GM12878 (cell line): ENCODE data around the gene ZMAT3. TPM values are rescaled to one million over a fixed set of nuclear protein-coding genes. Genes with fewer than 3 reads are reported as not detected.

Source experiments
- ATF2 ChIP-seq: IDR thresholded peaks from 2 replicates; pipeline ENCODE4 v1.6.1; 2012; ENCODE audit warnings: low read length, inconsistent platforms
- ATF7 ChIP-seq: fragments of 450-650 bp; IDR thresholded peaks from 2 replicates; pipeline ENCODE4 v1.6.1; 2016; ENCODE audit warnings: low read depth, mild to moderate bottlenecking
- CHD1 ChIP-seq: IDR thresholded peaks from 2 replicates; pipeline ENCODE4 v1.6.1; 2012; ENCODE audit warnings: low read depth, low read length, improper control_type of control experiment
- E2F8 ChIP-seq: fragments of 450-650 bp; IDR thresholded peaks from 2 replicates; pipeline ENCODE4 v1.6.1; 2018; ENCODE audit warnings: mild to moderate bottlenecking, low read depth, moderate library complexity; ENCODE audit not compliant: partially characterized antibody
- IRF5 ChIP-seq: fragments of 450-650 bp; IDR thresholded peaks from 2 replicates; pipeline ENCODE4 v1.6.1; 2017; ENCODE audit warnings: borderline replicate concordance
- KDM1A ChIP-seq: fragments of 200-600 bp; sonication (generic); IDR thresholded peaks from 2 replicates; pipeline ENCODE4 v1.6.1; 2016; ENCODE audit warnings: borderline replicate concordance
- NBN ChIP-seq: fragments of 450-650 bp; IDR thresholded peaks from 2 replicates; pipeline ENCODE4 v1.6.1; 2016
- NFIC ChIP-seq: IDR thresholded peaks from 2 replicates; pipeline ENCODE4 v1.6.1; 2012; ENCODE audit warnings: low read depth, mild to moderate bottlenecking, inconsistent platforms, low read length, moderate library complexity
- PAX8 ChIP-seq: fragments of 450-650 bp; IDR thresholded peaks from 2 replicates; pipeline ENCODE4 v1.6.1; 2017; ENCODE audit warnings: mild to moderate bottlenecking, moderate library complexity
- POLR2A ChIP-seq: IDR thresholded peaks from 2 replicates; pipeline ENCODE4 v1.6.1; 2011; ENCODE audit warnings: low read depth, mild to moderate bottlenecking, low read length
- POLR2AphosphoS5 ChIP-seq: IDR thresholded peaks from 2 replicates; pipeline ENCODE4 v1.6.1; 2011; ENCODE audit warnings: mild to moderate bottlenecking, low read length, inconsistent platforms
- POU2F2 ChIP-seq: IDR thresholded peaks from 3 replicates; pipeline ENCODE4 v1.6.1; 2011; ENCODE audit warnings: low read depth, mild to moderate bottlenecking, low read length, borderline replicate concordance
- RB1 ChIP-seq: fragments of 450-650 bp; formaldehyde crosslinking; IDR thresholded peaks from 2 replicates; pipeline ENCODE4 v1.6.1; 2017; ENCODE audit warnings: mild to moderate bottlenecking, borderline replicate concordance
- RELB ChIP-seq: fragments of 450-650 bp; IDR thresholded peaks from 2 replicates; pipeline ENCODE4 v1.6.1; 2017; ENCODE audit warnings: low read depth, mild to moderate bottlenecking, moderate library complexity
- TAF1 ChIP-seq: IDR thresholded peaks from 2 replicates; pipeline ENCODE4 v1.6.1; 2011; ENCODE audit warnings: mild to moderate bottlenecking, low read depth, low read length, borderline replicate concordance
- TBL1XR1 ChIP-seq: IDR thresholded peaks from 2 replicates; pipeline ENCODE4 v1.6.1; 2012; ENCODE audit warnings: low read depth, low read length, improper control_type of control experiment
- YBX1 ChIP-seq: fragments of 450-650 bp; IDR thresholded peaks from 2 replicates; pipeline ENCODE4 v1.6.1; 2016; ENCODE audit warnings: antibody characterized with exemption
- ZBTB11 ChIP-seq: fragments of 450-650 bp; formaldehyde crosslinking; IDR thresholded peaks from 2 replicates; pipeline ENCODE4 v1.5.0; 2022; ENCODE audit warnings: mild to moderate bottlenecking, missing genetic modification characterization
- polyA plus RNA-seq, 11 experiments: library from polyadenylated mRNA; depleted of rRNA in 4 of 11; unstranded in 6 of 11; stranded (reverse) in 5 of 11; fragments of >200 nt; fragmentation: Nextera tagmentation in 4 of 11; fragmentation: Illumina TruSeq in 1 of 11; extraction: Ambion mirVana in 4 of 11; extraction: Trizol in 1 of 11; gene quantifications; 1 replicate in 1 of 11; 2 replicates in 10 of 11; pipeline versions ENCODE4 v1.2.1 to v1.2.3, GENCODE V29; 2011 to 2016; ENCODE audit warnings: inconsistent platforms in 2 of 11, missing spikeins in 2 of 11, low read depth in 1 of 11
- total RNA-seq, 4 experiments: library from RNA; depleted of rRNA in 3 of 4; stranded (reverse); fragments of >200 nt in 3 of 4; fragmentation: Illumina TruSeq in 1 of 4; extraction: Trizol in 1 of 4; gene quantifications; 2 replicates each; pipeline versions ENCODE4 v1.2.1 to v1.2.3, GENCODE V29; 2013 to 2021

Gene ZMAT3
- total and polyA plus RNA-seq, 10 of the 15 experiments (the other 5 are each of a cell fraction or from before 2014, with no cell fraction given): 6.2 to 55.9 (median 25.8) TPM

GRCh38 chr3:179045719-179046402, 25.7 kb downstream of the ZMAT3 start (continued):
- TF ChIP-seq RELB (peak; percentile 70; the same call in 1 of the 2 replicates), RB1 (no peak), NFIC (peak; percentile 56), POLR2AphosphoS5 (no peak), CHD1 (no peak), KDM1A (no peak), PAX8 (no peak), POLR2A (no peak), POU2F2 (0 out of 3 replicates have a peak, but pooled peaks have one; percentile 13), YBX1 (no peak), TAF1 (no peak), E2F8 (no peak), IRF5 (no peak), ATF7 (peak; percentile 45; the same call in 1 of the 2 replicates), ATF2 (peak; percentile 41; the same call in 1 of the 2 replicates), TBL1XR1 (no peak), NBN (peak; percentile 15; the same call in 1 of the 2 replicates), ZBTB11 (CRISPR knock-in tag) (no peak)
